ENCODE data around the gene GSG1.

Gene GSG1

GRCh38 chr12:13117029-13117428, 13.6 kb upstream of the GSG1 start:
- no peak for DNase-seq

- no peak for DNase-seq
Observed at GRCh38 chr12:13116259-13116658, 12.8 kb upstream of the GSG1 start.

- no peak for DNase-seq
Observed at GRCh38 chr12:13114251-13115052, 11.0 kb upstream of the GSG1 start.

GRCh38 chr12:13112968-13113367, 9.5 kb upstream of the GSG1 start:
- DNase-seq = no peak

GRCh38 chr12:13106666-13107065, 3.2 kb upstream of the GSG1 start:
- no peak for DNase-seq

GRCh38 chr12:13105781-13106180, 2.3 kb upstream of the GSG1 start:
- DNase-seq = no peak

- DNase-seq = no peak
Observed at GRCh38 chr12:13104409-13104808, 942 bp upstream of the GSG1 start.

GRCh38 chr12:13102461-13103195, 839 bp downstream of the GSG1 start:
- DNase-seq = no peak

GRCh38 chr12:13101821-13102375, 1.6 kb downstream of the GSG1 start:
- DNase-seq = no peak

- peak; percentile 88 for DNase-seq
Observed at GRCh38 chr12:13100882-13101769, 2.3 kb downstream of the GSG1 start.

- DNase-seq = no peak
Observed at GRCh38 chr12:13100605-13100881, 2.9 kb downstream of the GSG1 start.

GRCh38 chr12:13099844-13100604, 3.4 kb downstream of the GSG1 start:
- no peak for DNase-seq

- DNase-seq = no peak
Observed at GRCh38 chr12:13099066-13099843, 4.2 kb downstream of the GSG1 start.

GRCh38 chr12:13097491-13098011, 5.9 kb downstream of the GSG1 start:
- DNase-seq = no peak

- no peak for DNase-seq
Observed at GRCh38 chr12:13095266-13095995, 8.0 kb downstream of the GSG1 start.

- DNase-seq = no peak
Observed at GRCh38 chr12:13094367-13094766, 9.1 kb downstream of the GSG1 start.

- DNase-seq = no peak
Observed at GRCh38 chr12:13093848-13094220, 9.6 kb downstream of the GSG1 start.

- no peak for DNase-seq
Observed at GRCh38 chr12:13093191-13093847, 10.1 kb downstream of the GSG1 start.

GRCh38 chr12:13091832-13092231, 11.6 kb downstream of the GSG1 start:
- no peak for DNase-seq

- no peak for DNase-seq
Observed at GRCh38 chr12:13090054-13090453, 13.4 kb downstream of the GSG1 start.
